ENCODE measurements around the gene CALM3.
"Not testable (repeated sequence)": the region's sequence is repeated elsewhere in the genome, so short reads cannot be mapped to it uniquely, and the experiment has no call there.

CALM3 gene

DNA sequence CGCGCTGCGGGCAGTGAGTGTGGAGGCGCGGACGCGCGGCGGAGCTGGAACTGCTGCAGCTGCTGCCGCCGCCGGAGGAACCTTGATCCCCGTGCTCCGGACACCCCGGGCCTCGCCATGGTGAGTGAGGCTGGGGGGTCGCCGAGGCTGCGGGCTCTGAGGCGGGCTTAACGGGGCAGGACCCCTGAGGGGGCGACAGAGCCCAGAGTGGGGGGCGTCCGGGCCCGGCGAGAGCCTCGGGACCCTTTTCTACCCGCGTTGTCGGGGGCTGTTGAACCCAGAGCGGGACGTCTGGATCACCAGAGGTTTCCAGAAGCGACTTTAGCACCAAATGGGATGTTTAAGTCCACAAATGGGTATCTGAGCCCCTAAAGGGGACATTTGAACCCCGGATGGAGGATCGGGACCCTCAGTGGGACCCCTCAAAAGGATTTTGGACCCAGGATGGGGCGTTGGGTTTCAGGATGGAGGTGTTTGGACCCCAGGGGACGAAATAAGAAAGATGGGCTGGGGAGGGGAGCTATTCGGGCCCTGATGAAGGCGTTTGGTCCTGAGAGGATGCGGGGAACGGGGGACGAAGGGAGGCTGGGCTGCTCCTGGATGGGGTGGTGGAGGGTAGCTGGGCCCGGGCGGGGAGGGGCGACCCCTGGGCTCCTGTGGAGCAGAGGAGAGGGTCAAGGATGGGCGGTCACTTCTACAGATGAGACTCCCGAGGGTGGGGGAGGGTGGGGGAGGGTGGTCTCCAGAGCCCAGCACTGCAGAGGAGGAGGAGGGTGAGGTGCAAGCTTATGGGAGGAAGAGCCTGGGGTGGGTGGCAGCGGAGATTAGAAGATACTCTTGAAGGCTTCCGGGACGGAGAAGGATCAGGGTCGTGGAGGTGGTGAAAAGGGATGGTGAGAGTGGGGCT, at the start of gene CALM3:
Gene CALM3 (plus strand): TSS at position 13 of the 907 bp plus-strand sequence. CDS start 105 bp downstream, at position 118.
- peak; percentile 31 for DNase-seq

GRCh38 chr19:46552891-46553290, 48.2 kb upstream of the CALM3 start:
- DNase-seq: no peak

- DNase-seq: no peak
Observed at GRCh38 chr19:46554161-46554560, 47.0 kb upstream of the CALM3 start.

DNA sequence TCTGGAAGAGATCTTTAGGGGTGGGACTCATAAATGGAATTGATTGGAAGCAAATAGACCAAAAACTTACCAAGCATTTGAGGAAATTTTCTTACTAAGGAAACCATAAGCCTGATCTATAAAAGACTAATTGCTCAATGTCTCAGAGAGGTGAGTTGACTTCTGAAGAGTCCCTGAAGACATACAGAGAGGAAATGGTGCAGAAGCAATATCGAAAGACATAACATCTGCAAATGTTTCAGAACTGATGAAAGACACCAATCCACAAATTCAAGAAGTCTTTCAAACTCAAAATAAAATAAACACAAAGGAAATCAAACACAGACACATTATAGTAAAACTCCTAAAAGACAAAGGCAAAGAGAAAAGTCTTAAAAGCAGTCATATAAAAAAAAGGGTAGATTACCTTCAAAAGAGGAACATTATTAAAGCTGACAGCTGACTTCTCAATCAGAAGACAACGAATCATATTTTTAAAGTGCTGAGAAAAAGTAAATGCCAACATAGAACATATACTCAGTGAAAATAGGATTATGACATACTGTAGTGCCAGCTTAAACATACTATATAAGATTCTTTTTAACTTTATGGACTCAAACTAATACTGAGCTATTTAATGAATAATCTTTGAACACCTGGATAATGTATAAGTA, 45.4 kb upstream of the CALM3 start:
- no peak for DNase-seq

DNA sequence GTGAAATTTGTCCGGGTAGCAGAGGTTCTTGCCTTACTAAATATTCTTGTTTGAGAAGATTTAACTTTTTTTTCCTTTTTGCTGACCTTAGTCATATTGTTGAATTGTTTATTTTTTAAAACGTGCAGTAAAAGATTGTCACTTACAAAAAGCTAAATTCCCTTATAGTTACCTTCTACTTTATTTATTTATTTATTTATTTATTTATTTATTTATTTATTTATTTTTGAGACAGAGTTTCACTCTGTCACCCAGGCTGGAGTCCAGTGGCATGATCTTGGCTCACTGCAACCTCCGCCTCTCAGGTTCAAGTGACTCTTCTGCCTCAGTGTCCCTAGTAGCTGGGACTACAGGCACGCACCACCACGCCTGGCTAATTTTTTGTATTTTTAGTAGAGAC, 44.7 kb upstream of the CALM3 start:
- DNase-seq: not testable (repeated sequence)

- DNase-seq: no peak
Observed at GRCh38 chr19:46559203-46559602, 41.9 kb upstream of the CALM3 start.

DNA sequence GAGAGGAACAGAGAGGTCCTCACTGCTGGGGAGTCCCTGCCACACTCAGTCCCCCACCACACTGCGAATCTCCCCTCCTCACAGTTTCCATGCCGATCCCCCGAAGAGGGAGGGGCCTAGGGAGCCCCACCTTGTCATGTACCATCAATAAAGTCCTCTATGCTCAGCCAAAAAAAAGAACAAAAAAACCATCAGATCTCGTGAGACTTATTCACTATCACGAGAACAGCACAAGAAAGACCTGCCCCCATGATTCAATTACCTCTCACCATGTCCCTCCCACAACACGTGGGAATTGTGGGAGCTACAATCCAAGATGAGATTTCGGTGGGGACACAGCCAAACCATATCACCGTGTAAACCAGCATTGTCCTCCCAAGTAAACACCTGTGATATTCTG, 41.5 kb upstream of the CALM3 start:
- DNase-seq: not testable (repeated sequence)

GRCh38 chr19:46564701-46565100, 36.4 kb upstream of the CALM3 start:
- no peak for DNase-seq

GRCh38 chr19:46571495-46571894, 29.6 kb upstream of the CALM3 start:
- DNase-seq: peak; percentile 12

DNA sequence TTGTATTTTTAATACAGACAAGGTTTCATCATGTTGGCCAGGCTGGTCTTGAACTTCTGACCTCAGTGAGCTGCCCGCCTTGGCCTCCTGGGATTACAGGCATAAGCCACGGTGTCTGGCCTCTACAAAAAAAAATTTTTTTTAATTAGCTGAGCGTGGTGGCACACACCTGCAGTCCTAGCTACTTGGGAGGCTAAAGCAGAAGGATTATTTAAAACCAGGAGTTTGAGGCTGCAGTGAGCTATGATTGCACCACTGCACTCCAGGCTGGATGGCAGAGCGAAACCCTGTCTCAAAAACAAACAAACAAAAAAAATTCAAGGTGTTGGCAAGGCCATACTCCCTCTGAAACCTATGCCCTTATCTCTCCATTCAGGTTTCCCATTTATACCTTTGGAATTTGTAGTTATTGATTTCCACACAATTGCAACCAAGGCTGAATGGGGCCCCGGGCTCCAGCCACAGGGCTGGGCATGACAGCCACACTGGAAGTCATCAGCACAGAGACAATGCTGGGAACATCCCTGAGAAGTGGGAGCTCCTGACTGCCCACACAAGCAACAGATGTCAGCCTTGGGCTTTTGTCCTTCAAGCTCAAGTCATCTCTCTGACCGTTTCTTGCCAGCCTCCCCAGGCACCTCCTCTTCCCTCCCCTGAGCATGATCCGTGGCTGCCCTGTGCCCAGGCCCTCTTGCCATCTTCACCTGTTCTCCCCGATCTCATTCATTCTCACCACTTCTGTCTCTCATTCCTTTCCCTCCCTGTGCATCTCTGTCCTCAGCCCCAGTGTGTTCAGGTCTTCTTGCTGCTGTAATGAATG, 27.2 kb upstream of the CALM3 start:
- DNase-seq: no peak

- DNase-seq: peak; percentile 35
Observed at GRCh38 chr19:46574533-46574932, 26.6 kb upstream of the CALM3 start.

DNA sequence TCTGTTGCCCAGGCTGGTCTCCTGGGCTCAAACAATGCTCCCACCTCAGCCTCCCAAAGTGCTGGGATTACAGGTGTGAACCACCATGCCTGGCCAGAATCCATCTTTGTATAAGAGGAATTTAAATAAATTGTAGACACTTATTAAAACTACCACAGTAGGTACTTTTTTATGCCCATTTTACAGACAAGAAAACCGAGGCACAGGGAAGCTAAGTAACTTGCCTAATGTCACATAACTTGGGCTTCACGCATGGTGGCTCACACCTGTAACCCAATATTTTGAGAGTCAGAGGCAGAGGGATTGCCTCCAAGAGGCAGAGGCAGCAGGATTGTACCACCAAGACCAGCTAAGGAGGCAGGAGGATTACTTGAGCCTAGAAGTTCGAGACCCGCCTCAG, 22.7 kb upstream of the CALM3 start:
- no peak for DNase-seq

DNA sequence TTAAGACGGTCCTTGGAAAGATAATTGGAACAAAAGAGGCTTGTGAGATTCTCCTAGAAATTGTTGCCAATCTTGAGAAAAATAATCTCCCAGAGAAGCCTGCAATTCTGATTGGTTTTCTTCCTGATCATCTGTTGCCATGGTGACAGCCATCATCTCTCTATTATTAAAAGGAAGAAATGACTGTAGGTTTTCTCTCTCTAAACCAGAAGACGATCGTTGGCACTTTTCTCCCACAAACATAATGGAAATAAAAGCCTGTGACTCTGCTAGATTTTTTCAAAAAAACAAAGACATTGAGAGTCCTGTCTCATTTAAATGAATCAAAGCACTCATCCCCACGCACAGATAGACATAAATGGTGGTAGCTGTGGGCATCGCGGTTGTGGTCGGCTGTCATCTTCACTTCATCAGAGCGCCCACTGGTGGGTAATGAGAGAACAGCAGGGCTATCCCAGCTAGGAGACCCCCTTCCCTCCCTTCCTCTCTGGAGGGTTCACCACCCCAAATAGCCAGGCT, 21.7 kb upstream of the CALM3 start:
- peak; percentile 58 for DNase-seq

DNA sequence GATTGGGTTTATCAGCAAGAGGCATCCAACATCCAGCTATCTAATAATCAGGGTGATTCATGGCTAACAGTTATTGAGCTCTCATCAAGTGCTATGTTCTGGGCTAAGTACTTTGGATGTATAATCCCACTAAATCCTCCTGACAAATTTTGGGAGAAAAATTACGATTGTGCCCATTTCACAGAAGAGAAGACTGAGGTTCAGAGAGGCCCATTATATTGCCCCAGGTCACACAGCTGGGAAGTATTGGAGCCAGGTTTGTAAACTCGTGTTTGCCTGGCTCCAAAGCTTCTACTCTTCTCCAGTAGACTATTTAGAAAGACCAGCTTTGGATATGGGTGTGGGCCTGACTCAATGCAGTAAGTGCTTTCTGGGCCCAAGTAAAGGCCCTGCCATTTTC, 20.9 kb upstream of the CALM3 start:
- no peak for DNase-seq

DNA sequence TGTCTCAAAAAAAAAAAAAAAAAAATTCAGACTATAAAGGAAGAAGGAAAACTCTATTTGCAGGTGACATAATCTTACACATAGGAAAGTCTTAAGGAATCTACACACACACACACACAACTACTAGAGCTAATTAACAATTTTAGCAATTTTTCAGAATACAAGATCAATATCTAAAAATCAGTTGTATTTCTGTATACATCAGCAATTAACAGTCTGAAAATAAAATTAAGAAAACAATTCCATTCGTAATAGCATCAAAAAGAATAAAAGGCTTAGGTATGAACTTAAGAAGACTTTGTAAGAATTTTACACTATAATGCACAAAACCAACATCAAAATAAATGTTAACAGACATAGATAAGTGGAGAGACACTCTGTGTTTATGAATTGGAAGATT, 15.6 kb upstream of the CALM3 start:
- no peak for DNase-seq

- no peak for DNase-seq
Observed at GRCh38 chr19:46586294-46586693, 14.8 kb upstream of the CALM3 start.

DNA sequence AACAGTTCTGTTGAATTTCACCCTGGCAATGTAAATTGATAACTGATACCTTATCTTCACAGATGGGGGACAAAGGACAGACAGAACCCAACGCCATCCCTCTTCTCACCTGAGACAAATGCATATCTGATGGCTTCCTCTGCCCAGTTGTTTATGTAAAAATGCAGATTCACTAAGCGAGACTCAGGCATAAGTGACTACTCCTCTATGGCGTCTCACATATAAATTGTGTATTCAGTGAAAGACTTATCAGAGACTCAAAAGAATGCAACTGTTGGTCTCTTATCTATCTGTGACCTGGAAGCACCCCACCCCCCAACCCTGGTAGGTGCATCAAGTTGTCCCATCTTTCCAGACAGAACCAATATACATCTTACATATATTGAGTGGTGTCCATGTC, 13.3 kb upstream of the CALM3 start:
- no peak for DNase-seq

- DNase-seq: no peak
Observed at GRCh38 chr19:46591254-46591653, 9.9 kb upstream of the CALM3 start.

GRCh38 chr19:46591870-46592269, 9.3 kb upstream of the CALM3 start:
- DNase-seq: no peak

DNA sequence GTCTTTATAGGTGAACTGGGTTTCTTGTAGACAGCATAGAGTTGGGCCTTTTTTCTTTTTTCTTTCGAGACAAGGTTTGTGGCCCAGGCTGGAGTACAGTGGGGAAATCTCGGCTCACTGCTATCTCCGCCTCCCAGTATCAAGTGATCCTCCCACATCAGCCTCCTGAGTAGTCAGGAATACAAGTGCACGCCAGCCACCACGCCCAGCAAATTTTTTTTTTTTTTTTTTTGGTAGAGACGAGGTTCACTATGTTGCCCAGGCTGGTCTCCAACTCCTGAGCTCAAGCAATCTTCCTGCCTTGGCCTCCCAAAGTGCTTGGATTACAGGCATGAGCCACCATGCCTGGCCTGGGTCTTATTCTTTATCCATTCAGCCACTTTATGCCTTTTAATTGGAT, 5.1 kb upstream of the CALM3 start:
- DNase-seq: no peak

DNA sequence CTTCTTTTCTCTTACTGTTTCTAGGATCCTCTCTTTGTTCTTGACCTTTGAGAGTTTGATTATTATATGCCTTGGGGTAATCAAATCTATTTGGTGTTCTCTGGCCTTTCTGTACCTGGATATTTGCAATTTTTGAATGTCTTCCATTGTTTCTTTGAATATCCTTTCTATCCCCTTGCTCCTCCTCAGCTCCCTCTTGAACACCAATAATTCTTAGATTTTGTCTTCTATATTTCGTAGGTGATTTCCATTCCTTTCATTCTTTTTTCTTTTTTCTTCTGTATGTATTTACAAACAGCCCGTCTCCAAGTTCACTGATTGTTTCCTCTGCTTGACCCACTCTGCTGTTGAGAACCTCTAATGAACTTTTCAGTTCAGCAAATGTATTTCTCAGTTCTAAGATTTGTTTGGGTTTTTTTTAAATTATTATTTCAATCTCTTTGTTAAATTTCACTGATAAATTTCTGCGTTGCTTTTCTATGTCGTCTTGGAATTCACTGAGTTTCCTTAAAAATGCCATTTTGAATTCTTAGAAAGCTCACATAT, 2.7 kb upstream of the CALM3 start:
- no peak for DNase-seq

GRCh38 chr19:46599716-46600373, 1.3 kb upstream of the CALM3 start:
- DNase-seq: no peak

Data from CD4-positive, alpha-beta T cell treated with Interleukin-6 for 4 hours (primary cell).